Measurements from ENCODE around the gene UBIAD1. TPM values are rescaled to one million over a fixed set of nuclear protein-coding genes. Genes with fewer than 3 reads are reported as not detected.

Gene UBIAD1
- total RNA-seq, 1 experiment from 2014 or later, result 14.8 TPM

- TF ChIP-seq EZH2phosphoT487 (IDR thresholded peaks at IDR 0.05; ENCODE audit: borderline replicate concordance, low read length) (no peak), EZH2 (IDR thresholded peaks at IDR 0.05; ENCODE audit: low read length, unreplicated experiment) (no peak)
- TF ChIP-seq, protein P1, sequence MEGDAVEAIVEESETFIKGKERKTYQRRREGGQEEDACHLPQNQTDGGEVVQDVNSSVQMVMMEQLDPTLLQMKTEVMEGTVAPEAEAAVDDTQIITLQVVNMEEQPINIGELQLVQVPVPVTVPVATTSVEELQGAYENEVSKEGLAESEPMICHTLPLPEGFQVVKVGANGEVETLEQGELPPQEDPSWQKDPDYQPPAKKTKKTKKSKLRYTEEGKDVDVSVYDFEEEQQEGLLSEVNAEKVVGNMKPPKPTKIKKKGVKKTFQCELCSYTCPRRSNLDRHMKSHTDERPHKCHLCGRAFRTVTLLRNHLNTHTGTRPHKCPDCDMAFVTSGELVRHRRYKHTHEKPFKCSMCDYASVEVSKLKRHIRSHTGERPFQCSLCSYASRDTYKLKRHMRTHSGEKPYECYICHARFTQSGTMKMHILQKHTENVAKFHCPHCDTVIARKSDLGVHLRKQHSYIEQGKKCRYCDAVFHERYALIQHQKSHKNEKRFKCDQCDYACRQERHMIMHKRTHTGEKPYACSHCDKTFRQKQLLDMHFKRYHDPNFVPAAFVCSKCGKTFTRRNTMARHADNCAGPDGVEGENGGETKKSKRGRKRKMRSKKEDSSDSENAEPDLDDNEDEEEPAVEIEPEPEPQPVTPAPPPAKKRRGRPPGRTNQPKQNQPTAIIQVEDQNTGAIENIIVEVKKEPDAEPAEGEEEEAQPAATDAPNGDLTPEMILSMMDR (conservative IDR thresholded peaks at IDR 0.05; ENCODE audit: low read depth, low read length), result no peak
- ChIA-PET CTCF (no interaction called here), POLR2A (ENCODE audit: unreplicated experiment) (interaction anchor here (0.6 kb wide), 1 partner anchor 32 kb away, joined by 4 read pairs; no protein-coding TSS in a partner anchor)
- DNase-seq, result no peak
- H3K9me2 ChIP-seq (replicated peaks; ENCODE audit: low read length), result no peaks in the 10 kb centered on the region
- H3K36me3 ChIP-seq (ENCODE audit: low read depth, low read length), result peaks cover 52% of the 10 kb centered on the region
- no peak overlapping the region for H3K27ac ChIP-seq (ENCODE audit: low read length)
- no peaks in the 10 kb centered on the region for H4K20me1 ChIP-seq (ENCODE audit: low read length)
- no peak overlapping the region for H3K4me3 ChIP-seq (ENCODE audit: low read length)
- no peak overlapping the region for H2AFZ ChIP-seq (ENCODE audit: low read length)
- no peak overlapping the region for H3K4me2 ChIP-seq (ENCODE audit: low read length)
- intact Hi-C loops (cut with micrococcal nuclease), result no loop called here
- no peaks in the 10 kb centered on the region for H3K4me1 ChIP-seq (ENCODE audit: insufficient read depth, low read length)
- no peaks in the 10 kb centered on the region for H3K9me3 ChIP-seq (ENCODE audit: low read length)
- no peak for ATAC-seq
- H3F3A ChIP-seq (ENCODE audit: low read length, unreplicated experiment), result no peaks in the 10 kb centered on the region
- H3K9ac ChIP-seq (ENCODE audit: low read length), result no peak overlapping the region
- no TSS peak for BruUV-seq (replicated peaks)
- no peaks in the 10 kb centered on the region for H3K27me3 ChIP-seq (ENCODE audit: low read length)
- H3K79me2 ChIP-seq (ENCODE audit: low read length), result no peaks in the 10 kb centered on the region
Observed at GRCh38 chr1:11229203-11229602, 43.8 kb upstream of the UBIAD1 start.

DNA sequence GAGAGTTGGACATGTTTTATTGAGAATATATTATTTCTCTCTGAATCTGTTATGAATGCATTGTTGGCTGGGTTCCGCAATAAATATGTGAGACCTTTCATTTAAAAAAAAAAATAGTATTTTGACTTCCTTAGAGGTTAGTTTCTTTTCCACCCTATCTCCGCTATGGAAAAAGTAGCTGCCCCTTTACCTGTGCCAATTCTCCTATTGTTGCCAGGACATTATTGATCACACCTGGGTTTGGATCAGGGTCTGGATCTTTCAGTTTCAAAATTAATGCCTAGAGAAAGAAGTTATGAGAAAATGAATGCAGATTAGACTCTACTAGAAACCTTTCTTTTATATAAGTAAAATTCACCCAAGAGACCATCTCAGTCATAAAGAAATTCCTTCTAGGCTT, 39.8 kb upstream of the UBIAD1 start:
- intact Hi-C loops (cut with micrococcal nuclease), result no loop called here
- peaks cover 61% of the 10 kb centered on the region for H3K36me3 ChIP-seq (ENCODE audit: low read depth, low read length)

DNA sequence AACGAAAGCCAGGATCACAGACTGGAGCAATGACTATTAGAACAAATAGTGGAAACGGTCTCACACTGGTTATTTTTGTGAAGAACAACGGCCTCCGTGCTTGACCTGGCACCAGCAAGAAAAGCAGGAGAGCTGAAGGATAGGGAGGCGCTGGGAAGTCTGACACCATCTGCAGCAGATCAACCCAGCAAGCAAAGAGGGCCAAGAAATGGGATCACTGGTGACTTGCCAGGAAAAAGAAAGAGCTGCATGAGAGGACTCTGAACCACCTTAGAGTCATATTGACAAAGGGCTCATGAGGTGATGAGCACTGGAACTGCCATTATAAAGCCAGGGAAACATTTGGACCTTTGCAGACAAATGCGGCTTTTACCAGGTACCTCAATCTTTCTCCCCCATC, 35.6 kb upstream of the UBIAD1 start:
- Histone ChIP-seq H4K20me1 (ENCODE audit: low read length) (no peaks in the 10 kb centered on the region), H3K4me3 (ENCODE audit: low read length) (no peak overlapping the region), H3K36me3 (ENCODE audit: low read depth, low read length) (peaks cover 48% of the 10 kb centered on the region), H3K9me2 (replicated peaks; ENCODE audit: low read length) (no peaks in the 10 kb centered on the region), H3K27ac (ENCODE audit: low read length) (no peak overlapping the region), H3K4me2 (ENCODE audit: low read length) (no peak overlapping the region), H2AFZ (ENCODE audit: low read length) (no peak overlapping the region), H3F3A (ENCODE audit: low read length, unreplicated experiment) (no peaks in the 10 kb centered on the region), H3K4me1 (ENCODE audit: insufficient read depth, low read length) (peaks cover 9% of the 10 kb centered on the region), H3K79me2 (ENCODE audit: low read length) (no peaks in the 10 kb centered on the region), H3K9ac (ENCODE audit: low read length) (no peak overlapping the region), H3K9me3 (ENCODE audit: low read length) (no peaks in the 10 kb centered on the region), H3K27me3 (ENCODE audit: low read length) (no peaks in the 10 kb centered on the region)
- intact Hi-C loops (cut with micrococcal nuclease), result no loop called here
- no peak for DNase-seq
- BruUV-seq (replicated peaks), result no TSS peak
- ATAC-seq, result no peak
- CTCF ChIA-PET, result no interaction called here
- POLR2A ChIA-PET (ENCODE audit: unreplicated experiment), result no interaction called here
- TF ChIP-seq EZH2phosphoT487 (IDR thresholded peaks at IDR 0.05; ENCODE audit: borderline replicate concordance, low read length) (no peak), EZH2 (IDR thresholded peaks at IDR 0.05; ENCODE audit: low read length, unreplicated experiment) (no peak)
- TF ChIP-seq, protein P1 (conservative IDR thresholded peaks at IDR 0.05; ENCODE audit: low read depth, low read length), result no peak

More for the DNA sequence above, 39.8 kb upstream of the UBIAD1 start:
- H3K4me3 ChIP-seq (ENCODE audit: low read length), result no peak overlapping the region
- H3K9me2 ChIP-seq (replicated peaks; ENCODE audit: low read length), result no peaks in the 10 kb centered on the region
- BruUV-seq (replicated peaks), result no TSS peak
- H4K20me1 ChIP-seq (ENCODE audit: low read length), result no peaks in the 10 kb centered on the region
- no peak overlapping the region for H2AFZ ChIP-seq (ENCODE audit: low read length)
- H3K27me3 ChIP-seq (ENCODE audit: low read length), result no peaks in the 10 kb centered on the region
- no peak overlapping the region for H3K4me2 ChIP-seq (ENCODE audit: low read length)
- H3K9ac ChIP-seq (ENCODE audit: low read length), result no peak overlapping the region
- H3K9me3 ChIP-seq (ENCODE audit: low read length), result no peaks in the 10 kb centered on the region
- POLR2A ChIA-PET (ENCODE audit: unreplicated experiment), result no interaction called here
- CTCF ChIA-PET, result no interaction called here
- no peak for DNase-seq
- no peak for TF ChIP-seq EZH2 (IDR thresholded peaks at IDR 0.05; ENCODE audit: low read length, unreplicated experiment)
- TF ChIP-seq, protein P1 (conservative IDR thresholded peaks at IDR 0.05; ENCODE audit: low read depth, low read length), result no peak
- TF ChIP-seq EZH2phosphoT487 (IDR thresholded peaks at IDR 0.05; ENCODE audit: borderline replicate concordance, low read length), result no peak
- no peak for ATAC-seq
- H3K79me2 ChIP-seq (ENCODE audit: low read length), result no peaks in the 10 kb centered on the region
- H3K27ac ChIP-seq (ENCODE audit: low read length), result no peak overlapping the region
- H3K4me1 ChIP-seq (ENCODE audit: insufficient read depth, low read length), result peaks cover 9% of the 10 kb centered on the region
- H3F3A ChIP-seq (ENCODE audit: low read length, unreplicated experiment), result no peaks in the 10 kb centered on the region
